ENCODE data around the gene RPS6KB2.

DNA sequence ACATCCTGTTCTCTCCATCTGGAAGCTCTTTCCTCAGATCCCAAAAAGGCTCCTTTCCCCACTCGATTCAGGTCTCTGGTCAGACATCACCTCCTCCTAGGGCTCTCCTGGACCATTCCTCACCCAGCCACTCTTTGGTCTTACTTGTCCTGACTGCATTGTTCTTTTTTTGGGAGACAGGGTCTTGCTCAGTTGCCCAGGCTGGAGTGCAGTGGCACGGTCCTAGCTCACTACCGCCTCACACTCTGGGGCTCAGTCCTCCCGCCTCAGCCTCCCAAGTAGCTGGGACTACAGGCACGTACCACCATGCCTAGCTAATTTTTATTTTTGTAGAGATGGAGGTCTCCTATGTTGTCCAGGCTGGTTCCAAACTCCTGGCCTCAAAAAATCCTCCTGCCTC, 17.2 kb downstream of the RPS6KB2 start:
- no peak for TF ChIP-seq POLR2A (IDR thresholded peaks at IDR 0.05; ENCODE audit: low read depth)
- no peak for TF ChIP-seq EP300 (IDR thresholded peaks at IDR 0.05)
- TF ChIP-seq, protein P1, sequence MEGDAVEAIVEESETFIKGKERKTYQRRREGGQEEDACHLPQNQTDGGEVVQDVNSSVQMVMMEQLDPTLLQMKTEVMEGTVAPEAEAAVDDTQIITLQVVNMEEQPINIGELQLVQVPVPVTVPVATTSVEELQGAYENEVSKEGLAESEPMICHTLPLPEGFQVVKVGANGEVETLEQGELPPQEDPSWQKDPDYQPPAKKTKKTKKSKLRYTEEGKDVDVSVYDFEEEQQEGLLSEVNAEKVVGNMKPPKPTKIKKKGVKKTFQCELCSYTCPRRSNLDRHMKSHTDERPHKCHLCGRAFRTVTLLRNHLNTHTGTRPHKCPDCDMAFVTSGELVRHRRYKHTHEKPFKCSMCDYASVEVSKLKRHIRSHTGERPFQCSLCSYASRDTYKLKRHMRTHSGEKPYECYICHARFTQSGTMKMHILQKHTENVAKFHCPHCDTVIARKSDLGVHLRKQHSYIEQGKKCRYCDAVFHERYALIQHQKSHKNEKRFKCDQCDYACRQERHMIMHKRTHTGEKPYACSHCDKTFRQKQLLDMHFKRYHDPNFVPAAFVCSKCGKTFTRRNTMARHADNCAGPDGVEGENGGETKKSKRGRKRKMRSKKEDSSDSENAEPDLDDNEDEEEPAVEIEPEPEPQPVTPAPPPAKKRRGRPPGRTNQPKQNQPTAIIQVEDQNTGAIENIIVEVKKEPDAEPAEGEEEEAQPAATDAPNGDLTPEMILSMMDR (IDR thresholded peaks at IDR 0.05), result no peak
- TF ChIP-seq POLR2AphosphoS5 (IDR thresholded peaks at IDR 0.05), result no peak
